ENCODE measurements around the gene SERPINI1. TPM values are rescaled to one million over a fixed set of nuclear protein-coding genes. Genes with fewer than 3 reads are reported as not detected.

SERPINI1 gene
- total RNA-seq, 3 donors from 2014 or later: 0.84 to 3.6 (median 1.3) TPM

DNA sequence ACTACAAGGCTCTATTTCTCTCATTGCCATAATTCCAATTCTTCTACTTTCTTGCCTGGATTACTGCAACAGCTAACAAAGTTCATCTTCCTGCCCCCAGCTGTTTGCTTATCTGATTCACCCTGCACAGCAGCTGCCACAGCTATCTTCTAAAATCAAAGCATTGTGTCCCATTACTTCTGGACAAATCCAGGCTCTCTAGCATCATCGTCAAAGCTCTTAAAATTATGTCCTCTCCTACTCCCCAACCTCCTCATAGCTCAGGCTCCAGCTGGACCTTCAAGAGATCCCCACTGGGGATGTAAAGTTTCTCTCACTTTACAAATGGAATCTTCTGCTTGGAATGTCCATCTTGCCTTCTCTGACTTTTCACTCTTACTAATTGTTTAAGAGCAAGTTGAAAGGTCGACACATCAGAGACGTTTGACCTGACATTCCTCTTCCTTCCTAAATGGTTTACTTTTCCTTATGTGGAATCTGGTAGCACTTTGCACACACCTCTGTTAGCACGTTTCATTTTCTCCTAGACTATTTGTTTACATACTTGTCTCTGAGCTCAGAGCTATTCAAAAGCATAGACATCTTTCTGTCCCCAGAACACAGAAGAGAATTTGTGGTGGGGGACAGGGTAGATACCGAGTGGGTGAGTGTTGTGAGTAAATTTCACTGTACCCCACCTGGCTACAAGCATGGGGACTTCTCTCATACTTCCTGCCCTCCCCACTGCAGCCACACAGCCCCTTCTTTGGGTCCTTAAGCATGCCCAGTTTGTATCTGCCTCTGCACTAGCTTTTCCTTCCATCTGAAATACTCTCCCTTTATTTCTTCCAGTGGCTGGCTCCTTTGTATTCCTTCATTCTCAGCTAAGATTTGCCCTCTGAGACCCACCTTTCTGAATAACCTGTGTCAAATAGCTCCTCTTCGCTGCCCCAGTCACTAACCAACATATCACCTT is 77.9 kb downstream of the SERPINI1 start:
- no peak for ATAC-seq
- intact Hi-C loops (cut with DNase I, micrococcal nuclease): no loop called here
- Histone ChIP-seq H3K4me3 (no peak overlapping the region), H3K36me3 (ENCODE audit: low read depth) (no peaks in the 10 kb centered on the region), H3K9me3 (no peaks in the 10 kb centered on the region), H3K4me1 (ENCODE audit: low read depth) (peaks cover 4% of the 10 kb centered on the region)
- DNase-seq: no peak
- TF ChIP-seq, protein P1, sequence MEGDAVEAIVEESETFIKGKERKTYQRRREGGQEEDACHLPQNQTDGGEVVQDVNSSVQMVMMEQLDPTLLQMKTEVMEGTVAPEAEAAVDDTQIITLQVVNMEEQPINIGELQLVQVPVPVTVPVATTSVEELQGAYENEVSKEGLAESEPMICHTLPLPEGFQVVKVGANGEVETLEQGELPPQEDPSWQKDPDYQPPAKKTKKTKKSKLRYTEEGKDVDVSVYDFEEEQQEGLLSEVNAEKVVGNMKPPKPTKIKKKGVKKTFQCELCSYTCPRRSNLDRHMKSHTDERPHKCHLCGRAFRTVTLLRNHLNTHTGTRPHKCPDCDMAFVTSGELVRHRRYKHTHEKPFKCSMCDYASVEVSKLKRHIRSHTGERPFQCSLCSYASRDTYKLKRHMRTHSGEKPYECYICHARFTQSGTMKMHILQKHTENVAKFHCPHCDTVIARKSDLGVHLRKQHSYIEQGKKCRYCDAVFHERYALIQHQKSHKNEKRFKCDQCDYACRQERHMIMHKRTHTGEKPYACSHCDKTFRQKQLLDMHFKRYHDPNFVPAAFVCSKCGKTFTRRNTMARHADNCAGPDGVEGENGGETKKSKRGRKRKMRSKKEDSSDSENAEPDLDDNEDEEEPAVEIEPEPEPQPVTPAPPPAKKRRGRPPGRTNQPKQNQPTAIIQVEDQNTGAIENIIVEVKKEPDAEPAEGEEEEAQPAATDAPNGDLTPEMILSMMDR (IDR thresholded peaks at IDR 0.05): no peak

DNA sequence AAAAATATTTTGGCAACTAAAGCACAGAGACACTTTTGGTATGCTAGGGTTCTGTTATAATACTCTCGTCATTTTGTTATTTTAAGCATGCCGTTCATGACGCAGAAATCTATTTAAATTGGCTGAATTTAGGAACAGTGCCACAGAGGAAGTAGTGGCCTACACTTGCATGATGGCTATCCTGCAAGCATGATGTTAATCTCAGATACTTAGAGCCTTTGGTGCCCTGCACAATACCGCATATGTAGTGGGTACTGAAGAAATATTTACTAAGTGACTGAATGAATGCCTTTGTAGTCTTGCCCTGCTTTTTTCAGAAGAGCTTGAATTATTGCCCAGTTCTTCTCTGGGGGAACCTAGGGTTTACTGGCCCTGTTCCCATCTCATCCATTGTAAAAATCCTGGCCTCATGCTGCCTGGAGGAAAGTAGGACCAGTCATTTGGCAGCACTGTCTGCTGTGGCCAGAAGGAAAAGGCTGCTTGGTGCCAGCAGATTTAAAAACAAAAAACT is 79.0 kb downstream of the SERPINI1 start:
- H3K4me1 ChIP-seq (ENCODE audit: low read depth): peaks cover 4% of the 10 kb centered on the region
- H3K36me3 ChIP-seq (ENCODE audit: low read depth): no peaks in the 10 kb centered on the region
- TF ChIP-seq, protein P1 (IDR thresholded peaks at IDR 0.05): no peak
- DNase-seq (no peak), ATAC-seq (peak; percentile 27)
- no peaks in the 10 kb centered on the region for H3K9me3 ChIP-seq
- no peak overlapping the region for H3K4me3 ChIP-seq
- intact Hi-C loops (cut with DNase I, micrococcal nuclease): no loop called here

DNA sequence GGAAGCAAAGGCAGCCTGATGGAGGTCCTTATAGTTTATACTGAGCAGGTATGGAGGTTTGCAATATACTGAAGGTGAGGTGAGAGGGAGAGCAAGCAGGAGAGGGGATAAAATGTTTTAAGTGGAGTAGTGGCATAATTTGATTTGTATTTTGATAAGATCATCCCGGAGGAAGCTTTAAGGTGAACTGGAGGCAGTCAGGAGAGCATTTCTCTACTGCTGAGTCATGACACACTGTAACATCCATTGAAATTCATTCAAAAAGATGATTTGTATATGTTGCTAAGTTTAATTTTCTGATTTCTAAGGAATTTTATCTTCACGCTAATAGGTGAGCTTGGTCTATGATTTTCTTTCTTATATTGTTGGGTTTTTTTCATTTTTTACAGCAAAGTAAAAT is 81.4 kb downstream of the SERPINI1 start:
- Histone ChIP-seq H3K9me3 (no peaks in the 10 kb centered on the region), H3K4me3 (no peak overlapping the region), H3K36me3 (ENCODE audit: low read depth) (no peaks in the 10 kb centered on the region), H3K4me1 (ENCODE audit: low read depth) (peaks cover 4% of the 10 kb centered on the region)
- DNase-seq (no peak), ATAC-seq (no peak)
- TF ChIP-seq, protein P1 (IDR thresholded peaks at IDR 0.05): no peak
- intact Hi-C loops (cut with DNase I, micrococcal nuclease): no loop called here

DNA sequence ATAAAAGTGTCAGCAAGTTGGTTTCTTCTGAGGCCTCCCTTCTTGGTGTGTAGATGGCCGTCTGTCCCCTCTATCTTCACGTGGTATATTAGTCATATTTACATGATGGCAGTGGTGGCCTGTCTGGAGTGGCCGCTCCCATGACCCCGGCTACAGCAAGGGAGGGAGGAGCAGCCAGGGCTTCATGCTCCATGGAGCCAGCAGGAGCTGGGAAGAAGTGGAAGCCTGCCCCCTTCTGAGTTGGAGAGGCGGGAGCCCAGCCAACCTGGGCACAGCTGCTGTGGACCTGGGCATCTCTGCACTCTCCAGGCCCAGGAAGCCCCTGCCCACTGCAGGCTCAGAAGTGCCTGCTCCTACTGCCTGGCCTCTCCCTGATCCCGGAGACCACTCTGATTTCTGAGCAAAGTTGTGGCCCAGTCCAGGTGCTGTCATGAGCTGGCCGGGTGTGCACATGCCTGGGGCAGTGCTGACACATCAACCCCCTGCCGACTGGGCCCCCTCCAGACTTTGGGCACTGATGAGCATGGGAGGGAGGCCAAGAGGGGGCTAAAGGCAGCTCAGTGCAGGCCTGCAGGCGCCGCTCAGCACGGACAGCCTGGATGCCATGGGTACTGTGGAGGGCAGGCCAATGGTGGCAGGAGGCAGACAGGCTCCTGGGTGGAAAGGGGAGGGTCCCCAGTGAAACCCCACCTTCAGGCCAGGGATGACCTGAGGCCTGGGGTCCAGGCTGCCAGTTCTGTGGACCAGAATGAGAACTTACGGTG is 84.8 kb downstream of the SERPINI1 start:
- no peaks in the 10 kb centered on the region for H3K4me1 ChIP-seq (ENCODE audit: low read depth)
- no peaks in the 10 kb centered on the region for H3K36me3 ChIP-seq (ENCODE audit: low read depth)
- intact Hi-C loops (cut with DNase I, micrococcal nuclease): no loop called here
- TF ChIP-seq, protein P1 (IDR thresholded peaks at IDR 0.05): no peak
- no peak for ATAC-seq
- no peak overlapping the region for H3K4me3 ChIP-seq
- DNase-seq: no peak
- no peaks in the 10 kb centered on the region for H3K9me3 ChIP-seq

DNA sequence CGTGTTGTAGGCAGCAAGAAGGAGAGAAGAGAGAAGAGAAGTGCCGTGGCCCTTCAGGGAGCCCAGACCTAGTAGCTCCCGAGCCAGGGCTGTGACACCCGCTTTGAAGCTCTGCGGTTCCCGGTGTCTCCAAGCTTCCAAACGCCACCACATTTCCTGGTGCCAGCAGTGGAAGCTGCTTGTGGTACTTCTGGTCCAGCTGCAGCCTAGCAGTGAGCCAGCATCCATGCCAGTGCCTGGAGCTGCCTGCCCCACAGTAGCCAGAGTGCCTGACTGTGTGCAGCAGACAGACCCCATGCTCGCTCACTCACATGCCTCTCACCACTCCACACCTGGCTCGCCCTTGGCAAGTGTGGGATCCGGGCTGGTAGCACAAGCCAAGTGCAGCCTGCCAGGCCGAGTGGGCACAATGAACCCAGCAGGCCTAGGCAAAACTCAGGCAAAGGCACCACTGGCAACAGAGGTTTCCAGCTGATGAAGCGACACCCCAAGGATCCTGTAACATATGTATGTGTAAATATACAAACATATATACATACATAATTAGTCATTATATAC is 85.8 kb downstream of the SERPINI1 start:
- no peaks in the 10 kb centered on the region for H3K9me3 ChIP-seq
- H3K4me3 ChIP-seq: no peak overlapping the region
- TF ChIP-seq, protein P1 (IDR thresholded peaks at IDR 0.05): no peak
- H3K36me3 ChIP-seq (ENCODE audit: low read depth): no peaks in the 10 kb centered on the region
- DNase-seq: no peak
- ATAC-seq: no peak
- H3K4me1 ChIP-seq (ENCODE audit: low read depth): no peaks in the 10 kb centered on the region
- intact Hi-C loops (cut with DNase I, micrococcal nuclease): no loop called here

Measured in mucosa of descending colon (tissue), 3 donors.